Upper lobe of left lung (tissue), 6 donors: ENCODE measurements around the gene ATP1A4. TPM values are rescaled to one million over a fixed set of nuclear protein-coding genes. Genes with fewer than 3 reads are reported as not detected.

Experiments
- ATAC-seq, 2 donors: fragments of 200-7000 bp; cut with Tn5 transposase; one replicate each; pipeline ENCODE4 v1.9.1; 2022; ENCODE audit warnings: mild to moderate bottlenecking in 2 of 2, moderate library complexity in 2 of 2; ENCODE audit not compliant: low FRiP score in 2 of 2
- DNase-seq, 2 donors: peaks; one replicate each; pipeline ENCODE4 v3.0.0-alpha.2; 2019 to 2020
- H3K27ac ChIP-seq, 4 donors: fragments of 200-600 bp; sonication (generic); one replicate each; pipeline ENCODE4 v1.5.1; 2016 to 2019
- H3K27me3 ChIP-seq, 4 donors: fragments of 200-600 bp; sonication (generic); one replicate each; pipeline ENCODE4 v1.5.1; 2017 to 2019
- H3K36me3 ChIP-seq, 4 donors: fragments of 200-600 bp; sonication (generic); one replicate each; pipeline ENCODE4 v1.5.1; 2016 to 2019
- H3K4me1 ChIP-seq, 4 donors: fragments of 200-600 bp; sonication (generic); one replicate each; pipeline ENCODE4 v1.5.1; 2018 to 2019
- H3K4me3 ChIP-seq, 4 donors: fragments of 200-600 bp; sonication (generic); one replicate each; pipeline ENCODE4 v1.5.1; 2017 to 2019; ENCODE audit warnings: mild to moderate bottlenecking in 2 of 4, moderate library complexity in 1 of 4
- H3K9me3 ChIP-seq, 4 donors: fragments of 200-600 bp; sonication (generic); one replicate each; pipeline ENCODE4 v1.5.1; 2018 to 2019
- CTCF ChIP-seq, 6 experiments: fragments of 450-650 bp in 4 of 6; fragments of 200-600 bp in 2 of 6; sonication (generic) in 2 of 6; IDR thresholded peaks; one replicate each; pipeline ENCODE4 v1.5.1; 2016 to 2019; ENCODE audit warnings: antibody characterized with exemption in 6 of 6
- EP300 ChIP-seq, 4 donors: sonication (generic); formaldehyde crosslinking; IDR thresholded peaks; one replicate each; pipeline ENCODE4 v1.5.1; 2017; ENCODE audit warnings: antibody characterized with exemption in 4 of 4, control low read depth in 2 of 4
- POLR2A ChIP-seq, 4 donors: fragments of 450-650 bp; IDR thresholded peaks; one replicate each; pipeline ENCODE4 v1.5.1; 2016 to 2017; ENCODE audit warnings: antibody characterized with exemption in 4 of 4, mild to moderate bottlenecking in 2 of 4
- POLR2AphosphoS5 ChIP-seq, 2 donors: sonication (generic); formaldehyde crosslinking; IDR thresholded peaks; one replicate each; pipeline ENCODE4 v1.5.1; 2017; ENCODE audit warnings: antibody characterized with exemption in 2 of 2
- WGBS, 2 donors: methylation state at CpG; one replicate each; pipeline ENCODE4 v1.1.5; 2017 to 2018; 5-methylcytosine and 5-hydroxymethylcytosine counted together
- total RNA-seq, 6 donors: library from RNA; depleted of rRNA in 4 of 6; stranded (reverse); fragments of >200 nt in 4 of 6; gene quantifications; one replicate each; pipeline versions ENCODE4 v1.1.0 to v1.2.1, GENCODE V29; 2016 to 2021
- donor health status: DM: no; HTN: no; CAD: no; lungs with moderate emphysema.
- donor health status: DM: no; HTN: yes; CAD: no; lungs with severe emphysema.

Gene ATP1A4
- total RNA-seq, 6 donors from 2014 or later = 0.52 to 0.61 TPM; not detected in 4

- TF ChIP-seq EP300 (IDR thresholded peaks at IDR 0.05) (no peak), CTCF (IDR thresholded peaks at IDR 0.05) (no peak), POLR2AphosphoS5 (IDR thresholded peaks at IDR 0.05) (no peak), POLR2A (IDR thresholded peaks at IDR 0.05) (no peak)
- WGBS, 2 donors = 57 to 61% methylated on average over 2 of the region's 2 CpGs
- Histone ChIP-seq H3K4me3 (no peak overlapping the region), H3K36me3 (no peaks in the 10 kb centered on the region), H3K27ac (no peak overlapping the region), H3K9me3 (no peaks in the 10 kb centered on the region), H3K27me3 (no peaks in the 10 kb centered on the region), H3K4me1 (peaks cover 0 to 7% (median 3%) of the 10 kb centered on the region in 4 donors)
- DNase-seq (no peak), ATAC-seq (no peak)
Observed at GRCh38 chr1:160162931-160163330, 11.5 kb downstream of the ATP1A4 start.

GRCh38 chr1:160163615-160164014 is 12.2 kb downstream of the ATP1A4 start:
- H3K27ac ChIP-seq = no peak overlapping the region
- TF ChIP-seq CTCF (IDR thresholded peaks at IDR 0.05) (no peak), EP300 (IDR thresholded peaks at IDR 0.05) (no peak), POLR2AphosphoS5 (IDR thresholded peaks at IDR 0.05) (no peak), POLR2A (IDR thresholded peaks at IDR 0.05) (no peak)
- H3K9me3 ChIP-seq = no peaks in the 10 kb centered on the region
- 78 to 100% methylated on average over 1 of the region's 1 CpG for WGBS, 2 donors
- H3K36me3 ChIP-seq = no peaks in the 10 kb centered on the region
- no peaks in the 10 kb centered on the region for H3K27me3 ChIP-seq
- H3K4me1 ChIP-seq = peaks cover 0 to 7% (median 3%) of the 10 kb centered on the region in 4 donors
- H3K4me3 ChIP-seq = no peak overlapping the region
- no peak for ATAC-seq
- no peak for DNase-seq

GRCh38 chr1:160164121-160164520 is 12.7 kb downstream of the ATP1A4 start:
- TF ChIP-seq CTCF (IDR thresholded peaks at IDR 0.05) (no peak), EP300 (IDR thresholded peaks at IDR 0.05) (no peak), POLR2A (IDR thresholded peaks at IDR 0.05) (no peak), POLR2AphosphoS5 (IDR thresholded peaks at IDR 0.05) (no peak)
- H3K27me3 ChIP-seq = no peaks in the 10 kb centered on the region
- ATAC-seq (no peak), DNase-seq (no peak)
- no peak overlapping the region for H3K4me3 ChIP-seq
- 78 to 82% methylated on average over 10 of the region's 10 CpGs for WGBS, 2 donors
- H3K9me3 ChIP-seq = no peaks in the 10 kb centered on the region
- no peaks in the 10 kb centered on the region for H3K36me3 ChIP-seq
- peaks cover 0 to 7% (median 3%) of the 10 kb centered on the region in 4 donors for H3K4me1 ChIP-seq
- no peak overlapping the region for H3K27ac ChIP-seq

- Histone ChIP-seq H3K36me3 (no peaks in the 10 kb centered on the region), H3K4me3 (no peak overlapping the region), H3K27me3 (no peaks in the 10 kb centered on the region), H3K4me1 (peaks cover 0 to 6% (median 0%) of the 10 kb centered on the region in 4 donors), H3K27ac (no peak overlapping the region), H3K9me3 (no peaks in the 10 kb centered on the region)
- DNase-seq (peak in 1 of 2 donors; percentile 27), ATAC-seq (peak in 1 of 2 donors; percentile 29)
- 68 to 74% methylated on average over 12 of the region's 12 CpGs for WGBS, 2 donors
- TF ChIP-seq EP300 (IDR thresholded peaks at IDR 0.05) = no peak
- no peak for TF ChIP-seq POLR2AphosphoS5 (IDR thresholded peaks at IDR 0.05)
- TF ChIP-seq POLR2A (IDR thresholded peaks at IDR 0.05) = no peak
- no peak for TF ChIP-seq CTCF (IDR thresholded peaks at IDR 0.05)
Observed at GRCh38 chr1:160166166-160166868, 14.9 kb downstream of the ATP1A4 start.

GRCh38 chr1:160167056-160167455 is 15.7 kb downstream of the ATP1A4 start:
- H3K4me1 ChIP-seq = peaks cover 0 to 6% (median 0%) of the 10 kb centered on the region in 4 donors
- ATAC-seq (no peak), DNase-seq (no peak)
- H3K27me3 ChIP-seq = no peaks in the 10 kb centered on the region
- TF ChIP-seq EP300 (IDR thresholded peaks at IDR 0.05) (no peak), CTCF (IDR thresholded peaks at IDR 0.05) (no peak), POLR2A (IDR thresholded peaks at IDR 0.05) (no peak), POLR2AphosphoS5 (IDR thresholded peaks at IDR 0.05) (no peak)
- no peaks in the 10 kb centered on the region for H3K36me3 ChIP-seq
- H3K9me3 ChIP-seq = no peaks in the 10 kb centered on the region
- no peak overlapping the region for H3K27ac ChIP-seq
- no peak overlapping the region for H3K4me3 ChIP-seq
- WGBS, 2 donors = 83 to 85% methylated on average over 4 of the region's 4 CpGs
